HT1080 (cell line): ENCODE data around the gene HOXA5. TPM values are rescaled to one million over a fixed set of nuclear protein-coding genes. Genes with fewer than 3 reads are reported as not detected.

Experiments used
- DNase-seq: peaks from one replicate; pipeline ENCODE4 v3.0.0-alpha.2; 2015; ENCODE audit warnings: low read depth
- polyA plus RNA-seq, 2 experiments: library from polyadenylated mRNA; depleted of rRNA; stranded (reverse); fragments of >200 nt; gene quantifications; 2 replicates each; pipeline ENCODE4 v1.2.3, GENCODE V29; 2015
- total RNA-seq: library from RNA; depleted of rRNA; stranded (reverse); fragments of >200 nt; shearing (Covaris generic); gene quantifications from 2 replicates; pipeline ENCODE4 v1.2.3, GENCODE V29; 2014; rRNA removed

The HOXA5 gene
- 1.7 and 1.9 TPM in 2 replicates for total RNA-seq
- 3.6 and 4.7 TPM in 2 replicates for polyA plus RNA-seq (2015; cell fraction: cytosol; rRNA removed)
- polyA plus RNA-seq (2015; cell fraction: nucleus; rRNA removed), result 3.9 and 4.3 TPM in 2 replicates

- DNase-seq, result no peak
Observed at GRCh38 chr7:27143023-27143949, at the start of gene HOXA5. Gene HOXA5 (minus strand): TSS chr7:27143681. CDS start chr7:27143607, 74 bp downstream.

DNA sequence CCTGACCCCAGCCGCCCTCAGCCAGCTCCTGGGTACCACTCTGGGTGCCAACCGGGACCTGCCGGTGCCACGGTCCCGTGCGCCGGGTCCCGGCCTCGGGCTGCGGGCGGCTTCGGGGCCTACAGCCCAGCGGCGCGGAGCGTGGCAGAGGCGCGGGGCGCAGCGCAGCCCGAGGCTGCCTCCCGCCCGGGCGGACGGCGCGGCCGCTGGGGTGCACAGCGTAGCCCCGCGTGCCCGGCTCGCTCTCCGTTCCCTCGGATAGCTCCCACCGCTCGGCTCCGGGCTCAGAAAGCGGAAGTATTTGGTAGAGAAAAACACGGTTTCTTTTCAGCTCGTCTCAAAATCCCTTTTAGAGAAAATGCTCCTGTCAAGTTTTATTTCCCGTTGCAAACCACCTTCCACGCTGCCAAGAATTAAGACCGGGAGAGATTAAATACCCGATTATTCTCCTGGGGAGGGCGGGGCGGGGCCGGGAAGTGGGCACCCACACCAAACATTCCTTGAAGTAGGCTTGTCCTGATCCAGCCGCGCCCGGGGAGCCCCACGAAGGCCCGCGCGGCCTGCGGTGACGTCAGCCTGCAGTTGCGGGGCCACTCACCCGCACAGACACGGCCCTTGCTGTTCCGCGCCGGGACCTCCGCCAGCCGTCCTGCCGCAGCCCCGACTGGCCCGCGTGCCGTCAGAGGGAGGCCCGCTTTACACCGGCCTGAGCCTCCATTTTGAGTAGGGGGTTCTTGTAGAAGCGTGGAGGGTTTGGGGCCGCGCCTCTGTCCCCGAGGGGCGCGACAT is 49.3 kb upstream of the HOXA5 start:
- DNase-seq, result no peak

DNA sequence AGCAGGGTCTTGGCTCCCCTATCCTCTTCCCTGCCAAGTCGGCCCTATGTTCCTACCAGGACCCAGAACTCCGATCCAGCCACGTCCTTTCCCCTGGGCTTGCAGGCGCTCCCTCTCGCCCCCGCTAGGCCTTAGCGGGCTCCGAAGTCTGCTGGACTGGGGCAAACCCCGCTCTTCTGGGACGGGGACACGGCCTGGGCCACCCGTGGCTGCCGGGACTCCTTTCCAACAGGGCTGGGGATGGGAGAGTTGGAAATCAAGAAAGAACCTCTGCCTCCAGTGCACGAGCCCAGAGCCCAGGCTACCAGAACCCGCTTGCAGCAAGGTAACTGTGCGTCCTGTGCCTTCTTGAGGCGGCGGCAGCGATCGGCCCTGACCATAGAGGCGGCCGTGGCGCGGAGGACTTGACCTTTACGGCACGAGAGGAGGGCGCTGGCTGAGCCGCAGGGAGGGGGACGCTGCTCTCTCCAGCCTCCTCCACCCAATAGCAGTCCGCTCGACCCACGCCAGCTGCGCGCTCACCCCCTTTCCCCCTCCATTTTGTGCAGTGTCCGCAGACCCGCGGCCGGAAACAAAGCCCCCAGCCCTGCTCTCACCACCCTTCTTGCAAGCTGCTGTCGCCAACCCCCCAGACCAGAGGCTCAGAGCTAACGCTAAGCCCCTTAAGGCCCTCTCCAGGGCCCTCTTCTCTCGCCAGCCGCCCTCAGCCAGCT is 48.5 kb upstream of the HOXA5 start:
- DNase-seq, result no peak

- no peak for DNase-seq
Observed at GRCh38 chr7:27191161-27191731, 47.8 kb upstream of the HOXA5 start.

DNA sequence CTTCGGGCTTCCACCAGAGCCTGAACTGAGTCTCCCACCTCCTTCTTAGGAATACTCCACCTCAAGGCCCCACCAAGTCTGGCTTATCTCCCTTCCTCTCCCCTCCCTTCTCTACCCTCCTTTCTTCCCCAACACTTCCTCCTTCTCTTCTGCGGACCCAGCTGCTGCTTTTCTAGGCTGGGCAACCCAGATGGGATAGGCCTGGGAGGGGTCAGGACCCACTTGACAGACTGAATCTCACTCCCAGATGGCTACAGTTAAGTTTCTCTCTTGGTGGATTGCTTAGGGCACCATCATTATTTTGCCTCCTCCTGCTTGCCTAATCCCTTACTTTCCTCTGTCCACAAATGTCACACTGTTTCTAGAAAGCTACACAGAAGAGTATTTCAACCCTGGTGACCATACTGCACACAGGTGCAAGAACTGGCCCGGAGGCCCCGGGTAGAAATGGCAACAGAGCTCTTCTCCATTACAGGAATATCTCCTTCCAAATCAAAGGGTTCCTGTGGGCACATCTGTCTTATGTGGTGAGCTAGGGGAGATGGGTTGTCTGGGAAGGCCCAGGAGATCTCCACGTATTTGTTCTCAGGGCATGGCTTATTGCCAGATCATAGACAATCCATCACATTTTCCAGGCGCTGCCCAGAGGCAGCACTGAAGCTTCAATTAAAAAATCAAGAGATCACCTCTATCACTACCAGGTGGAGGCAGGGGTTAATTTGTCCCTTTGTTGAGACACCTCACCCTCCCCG is 46.7 kb upstream of the HOXA5 start:
- no peak for DNase-seq

GRCh38 chr7:27189295-27189996 is 46.0 kb upstream of the HOXA5 start:
- no peak for DNase-seq

DNA sequence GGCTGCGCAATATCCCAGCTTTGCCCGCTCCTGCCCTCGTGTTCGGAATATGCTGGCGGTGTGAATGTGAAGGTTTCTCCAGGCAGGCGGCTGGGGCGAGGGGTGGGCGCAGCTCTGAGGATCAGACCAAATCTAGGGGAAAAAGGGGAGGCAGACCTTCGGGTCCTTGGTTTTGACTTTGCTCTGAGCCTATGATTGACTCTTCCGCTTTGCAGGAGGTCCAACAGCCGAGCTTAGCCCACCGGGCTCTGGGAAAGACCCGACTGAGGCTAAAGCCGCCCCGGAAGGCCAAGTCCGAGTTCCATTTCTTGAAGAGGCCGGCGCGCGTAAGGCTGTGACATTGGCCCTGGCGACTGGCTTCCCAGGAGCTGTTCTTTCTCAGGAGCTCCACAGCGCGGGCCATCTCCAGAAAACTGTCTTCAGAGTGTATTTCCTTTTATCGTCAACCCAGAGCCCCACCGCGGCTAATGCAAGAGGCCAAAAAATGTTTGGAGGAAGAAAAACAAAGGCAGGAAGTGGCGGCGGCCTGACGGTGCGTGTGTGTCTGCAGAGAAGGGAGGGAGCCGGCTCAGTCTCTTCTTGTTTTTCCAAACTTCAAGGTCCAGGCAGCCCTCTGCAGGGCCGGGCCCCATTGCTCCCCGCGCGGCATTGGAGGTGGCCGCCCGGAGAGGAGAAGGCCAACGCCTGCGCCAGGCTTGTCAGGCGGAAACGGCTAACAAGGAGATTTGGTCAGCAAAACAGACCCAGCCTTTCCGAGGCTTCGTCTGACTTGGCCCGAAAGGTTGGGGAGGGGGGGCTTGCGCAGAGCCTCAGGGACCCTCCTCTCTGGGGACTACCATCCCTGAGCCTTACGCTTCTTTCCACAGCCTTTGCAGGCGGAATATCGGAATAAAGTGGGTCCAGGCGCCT is 45.2 kb upstream of the HOXA5 start:
- DNase-seq, result no peak

- no peak for DNase-seq
Observed at GRCh38 chr7:27187475-27188385, 44.2 kb upstream of the HOXA5 start.

DNA sequence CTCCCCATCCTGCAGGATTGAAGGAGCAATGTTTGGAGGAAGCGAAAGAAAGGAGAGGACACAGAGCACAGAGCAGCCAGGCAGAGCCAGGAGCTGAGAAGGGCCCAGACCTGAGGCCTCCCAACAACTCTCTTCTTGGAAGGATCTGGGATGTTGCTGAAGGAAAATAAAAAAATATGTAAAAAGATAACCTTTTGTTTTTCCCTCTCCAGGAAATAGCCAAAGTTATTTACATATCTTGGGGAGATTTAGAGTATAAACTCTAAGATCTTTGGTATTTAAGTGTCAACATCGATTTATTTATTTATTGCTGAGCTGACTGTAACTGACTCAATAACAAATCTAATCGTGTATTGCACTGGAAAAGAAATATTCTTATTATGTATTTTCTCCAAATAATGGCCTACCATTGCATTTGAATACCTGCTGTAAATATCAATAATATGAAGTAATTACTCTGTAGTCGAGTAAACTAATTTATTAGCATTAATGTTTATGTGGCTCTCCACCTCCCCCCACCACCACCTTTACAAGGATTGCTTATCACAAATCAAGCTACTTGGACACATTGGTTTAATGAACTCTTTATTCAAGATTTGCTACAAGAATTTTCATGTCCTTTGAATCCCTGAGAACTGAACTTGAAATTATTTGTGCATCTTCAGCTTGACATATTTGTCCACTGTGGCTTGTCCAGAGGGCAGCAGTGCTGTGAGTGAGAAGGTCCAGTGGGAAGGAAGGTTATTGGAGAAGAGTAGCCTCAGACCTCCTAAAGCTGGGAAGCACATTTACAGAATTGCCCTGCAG is 43.4 kb upstream of the HOXA5 start:
- DNase-seq, result no peak

DNA sequence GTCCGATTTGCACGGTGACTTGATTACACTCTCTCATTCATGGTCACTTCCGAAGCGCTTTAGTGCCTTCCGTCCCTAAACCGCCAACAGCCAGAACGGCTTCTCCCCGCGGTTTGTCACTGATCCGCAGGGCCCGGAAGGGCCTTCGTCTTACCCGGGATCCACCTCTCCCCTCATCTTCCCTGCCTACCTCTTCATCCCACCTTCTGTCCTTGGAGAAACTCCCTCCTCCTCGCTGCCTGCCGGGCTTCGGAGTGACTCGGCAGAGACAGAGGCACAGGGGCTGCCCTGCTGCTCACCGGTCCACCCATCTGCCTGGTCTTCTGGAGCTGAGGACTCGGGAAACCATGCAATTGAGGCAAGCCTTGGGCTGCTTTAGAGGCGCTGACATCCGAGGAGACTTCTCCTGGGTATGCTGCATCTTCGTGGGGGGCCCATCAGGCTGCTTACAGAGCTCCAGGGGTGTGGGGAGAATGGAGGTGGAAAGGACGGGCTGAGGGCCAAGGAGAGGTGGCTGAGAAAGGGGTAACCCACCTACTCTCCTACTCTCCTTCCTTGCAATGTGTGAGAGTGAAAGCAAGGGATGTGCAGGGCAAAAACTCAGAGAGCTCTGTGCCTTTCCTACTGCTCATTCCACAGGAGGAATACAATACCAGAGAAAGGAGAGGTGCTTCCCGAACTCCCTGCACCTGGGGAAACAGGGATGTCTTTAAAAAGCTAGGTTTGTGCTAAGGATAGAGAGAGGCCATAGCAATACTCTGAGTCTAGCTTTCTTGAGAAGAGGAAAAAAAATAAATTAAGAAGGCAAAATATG is 42.6 kb upstream of the HOXA5 start:
- no peak for DNase-seq

- DNase-seq, result no peak
Observed at GRCh38 chr7:27185013-27185853, 41.8 kb upstream of the HOXA5 start, which contains the start of gene HOXA11. Gene HOXA11 (minus strand): TSS chr7:27185232. CDS start chr7:27185144, 88 bp downstream.

DNA sequence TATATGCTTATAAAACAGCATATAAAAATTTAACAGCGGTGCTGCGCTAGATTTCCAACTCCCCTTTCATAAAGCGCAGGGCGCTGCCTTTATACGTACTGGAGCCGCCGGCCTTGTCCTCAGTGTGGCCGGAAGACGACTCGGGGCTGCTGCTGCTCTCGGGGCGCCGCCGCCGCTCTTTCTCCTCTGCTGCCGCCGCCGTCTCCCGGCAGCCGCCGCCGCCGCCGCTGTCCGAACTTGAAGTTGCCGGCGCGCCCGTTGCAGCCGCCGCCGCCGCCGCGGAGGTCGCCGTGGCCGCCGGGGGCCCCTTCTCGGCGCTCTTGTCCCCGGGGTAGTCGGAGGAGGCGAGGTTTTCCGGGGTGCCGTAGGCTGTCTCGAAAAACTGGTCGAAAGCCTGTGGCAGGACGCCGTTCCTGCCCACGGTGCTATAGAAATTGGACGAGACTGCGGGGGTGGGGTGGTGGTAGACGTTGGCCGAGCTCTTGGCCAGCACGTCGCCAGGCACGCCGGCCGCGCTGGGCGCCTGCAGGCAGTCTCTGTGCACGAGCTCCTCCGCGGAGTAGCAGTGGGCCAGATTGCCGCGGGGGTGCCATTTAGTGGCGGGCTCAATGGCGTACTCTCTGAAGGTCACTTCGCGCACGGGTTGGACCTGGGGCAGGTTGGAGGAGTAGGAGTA is 41.0 kb upstream of the HOXA5 start:
- no peak for DNase-seq

GRCh38 chr7:27183682-27184336 is 40.3 kb upstream of the HOXA5 start:
- no peak for DNase-seq
